Coronary artery (tissue), 2 donors: Measurements from ENCODE around the gene LPIN1.

ENCODE experiments used
- DNase-seq: peaks from one replicate; pipeline ENCODE4 v3.0.0-alpha.2; 2017; ENCODE audit warnings: low spot score
- H3K27ac ChIP-seq, 2 donors: fragments of 200-600 bp; sonication (generic); one replicate each; pipeline ENCODE4 v1.5.1; 2016 to 2019
- H3K4me3 ChIP-seq: fragments of 200-600 bp; sonication (generic); 2 replicates; pipeline ENCODE4 v1.5.1; 2016; ENCODE audit warnings: mild to moderate bottlenecking, moderate library complexity
- TF ChIP-seq, protein P1 (sequence below): fragments of 200-600 bp; sonication (generic); IDR thresholded peaks from one replicate; pipeline ENCODE4 v1.5.1; 2019; ENCODE audit warnings: antibody characterized with exemption

LPIN1 gene

DNA sequence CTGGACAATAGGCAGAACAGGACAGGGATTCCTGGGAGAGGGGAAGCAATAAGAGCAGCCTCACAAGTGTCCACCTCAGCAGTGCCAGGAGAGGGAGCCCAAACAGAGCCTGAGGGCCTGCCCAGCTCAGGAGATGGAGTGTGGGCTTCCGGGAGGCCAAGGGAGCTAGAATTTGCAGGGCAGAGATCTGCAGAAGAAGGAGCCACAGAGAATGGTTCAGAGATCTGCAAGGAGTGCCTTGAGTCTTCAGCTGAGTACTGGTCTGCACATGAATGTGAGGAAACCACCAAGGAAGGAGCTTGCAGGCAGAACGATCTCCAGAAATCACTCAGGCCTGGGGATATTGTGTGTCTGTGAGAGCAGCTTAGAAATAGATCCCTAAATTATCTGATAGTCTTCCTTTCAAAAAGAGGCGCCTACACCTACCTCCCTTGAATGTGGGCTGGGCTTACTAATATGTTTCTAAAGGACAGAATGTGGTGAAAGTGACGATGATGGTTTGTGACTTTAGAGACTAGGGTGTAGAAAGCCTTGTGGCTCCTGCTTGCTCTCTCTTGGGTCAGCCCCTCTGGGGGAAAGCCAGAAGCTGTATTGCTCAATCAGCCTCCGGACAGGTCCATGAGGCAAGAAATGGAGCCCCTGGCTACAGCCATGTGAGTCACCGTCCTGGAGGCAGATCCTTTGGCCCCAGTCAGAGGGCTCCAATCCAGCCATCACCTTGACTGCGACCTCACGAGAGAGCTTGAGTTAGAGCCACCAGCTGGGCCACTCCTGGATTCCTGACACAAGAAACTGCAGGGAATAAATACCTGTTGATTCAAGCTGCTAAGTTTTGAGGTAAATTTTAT is 7.6 kb upstream of the LPIN1 start:
- H3K4me3 ChIP-seq = no peak overlapping the region
- H3K27ac ChIP-seq = peak overlapping the region in 1 of 2 donors; percentile 15
- TF ChIP-seq, protein P1, sequence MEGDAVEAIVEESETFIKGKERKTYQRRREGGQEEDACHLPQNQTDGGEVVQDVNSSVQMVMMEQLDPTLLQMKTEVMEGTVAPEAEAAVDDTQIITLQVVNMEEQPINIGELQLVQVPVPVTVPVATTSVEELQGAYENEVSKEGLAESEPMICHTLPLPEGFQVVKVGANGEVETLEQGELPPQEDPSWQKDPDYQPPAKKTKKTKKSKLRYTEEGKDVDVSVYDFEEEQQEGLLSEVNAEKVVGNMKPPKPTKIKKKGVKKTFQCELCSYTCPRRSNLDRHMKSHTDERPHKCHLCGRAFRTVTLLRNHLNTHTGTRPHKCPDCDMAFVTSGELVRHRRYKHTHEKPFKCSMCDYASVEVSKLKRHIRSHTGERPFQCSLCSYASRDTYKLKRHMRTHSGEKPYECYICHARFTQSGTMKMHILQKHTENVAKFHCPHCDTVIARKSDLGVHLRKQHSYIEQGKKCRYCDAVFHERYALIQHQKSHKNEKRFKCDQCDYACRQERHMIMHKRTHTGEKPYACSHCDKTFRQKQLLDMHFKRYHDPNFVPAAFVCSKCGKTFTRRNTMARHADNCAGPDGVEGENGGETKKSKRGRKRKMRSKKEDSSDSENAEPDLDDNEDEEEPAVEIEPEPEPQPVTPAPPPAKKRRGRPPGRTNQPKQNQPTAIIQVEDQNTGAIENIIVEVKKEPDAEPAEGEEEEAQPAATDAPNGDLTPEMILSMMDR = no peak
- peak; percentile 82 for DNase-seq

DNA sequence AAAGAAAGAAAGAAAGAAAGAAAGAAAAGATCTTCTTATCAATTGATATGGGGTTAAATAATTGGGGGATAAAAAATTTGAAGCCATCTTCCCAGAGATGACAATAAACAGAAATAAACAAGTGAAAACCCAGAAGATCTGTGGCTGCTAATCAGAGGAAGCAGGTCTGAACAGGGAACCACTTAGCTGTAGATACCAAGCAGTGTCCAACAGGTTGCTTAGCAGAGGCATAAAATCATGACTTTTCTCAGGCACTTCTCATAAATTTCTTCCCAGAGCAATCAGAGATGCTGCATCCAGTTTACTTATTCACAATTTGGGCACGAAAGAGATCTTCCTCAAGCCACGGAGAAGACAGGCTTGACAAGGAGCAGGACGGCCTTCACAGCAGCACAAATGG is 5.7 kb upstream of the LPIN1 start:
- DNase-seq = no peak
- TF ChIP-seq, protein P1 = no peak
- Histone ChIP-seq H3K4me3 (no peak overlapping the region), H3K27ac (no peak overlapping the region)

DNA sequence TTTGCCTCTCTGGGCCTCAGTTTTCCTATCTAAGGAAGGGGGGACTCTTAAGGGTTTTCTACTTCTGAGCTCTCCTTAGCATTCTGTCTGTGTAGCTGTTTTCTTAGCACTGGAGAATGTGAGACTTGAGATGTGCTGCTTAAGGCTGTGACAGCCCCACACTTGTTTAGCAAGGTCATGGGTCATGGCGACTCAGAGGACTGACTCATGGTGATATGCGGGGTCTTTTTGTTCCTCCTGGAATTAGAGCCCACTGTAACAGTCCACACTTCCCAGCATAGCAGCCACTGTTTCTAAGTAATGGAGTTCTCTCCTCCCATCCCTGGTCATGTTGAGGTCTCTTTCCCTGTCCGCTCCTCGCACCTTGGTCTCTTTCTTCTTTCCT is 4.1 kb upstream of the LPIN1 start:
- TF ChIP-seq, protein P1 = no peak
- H3K4me3 ChIP-seq = no peak overlapping the region
- DNase-seq = no peak
- no peak overlapping the region for H3K27ac ChIP-seq

DNA sequence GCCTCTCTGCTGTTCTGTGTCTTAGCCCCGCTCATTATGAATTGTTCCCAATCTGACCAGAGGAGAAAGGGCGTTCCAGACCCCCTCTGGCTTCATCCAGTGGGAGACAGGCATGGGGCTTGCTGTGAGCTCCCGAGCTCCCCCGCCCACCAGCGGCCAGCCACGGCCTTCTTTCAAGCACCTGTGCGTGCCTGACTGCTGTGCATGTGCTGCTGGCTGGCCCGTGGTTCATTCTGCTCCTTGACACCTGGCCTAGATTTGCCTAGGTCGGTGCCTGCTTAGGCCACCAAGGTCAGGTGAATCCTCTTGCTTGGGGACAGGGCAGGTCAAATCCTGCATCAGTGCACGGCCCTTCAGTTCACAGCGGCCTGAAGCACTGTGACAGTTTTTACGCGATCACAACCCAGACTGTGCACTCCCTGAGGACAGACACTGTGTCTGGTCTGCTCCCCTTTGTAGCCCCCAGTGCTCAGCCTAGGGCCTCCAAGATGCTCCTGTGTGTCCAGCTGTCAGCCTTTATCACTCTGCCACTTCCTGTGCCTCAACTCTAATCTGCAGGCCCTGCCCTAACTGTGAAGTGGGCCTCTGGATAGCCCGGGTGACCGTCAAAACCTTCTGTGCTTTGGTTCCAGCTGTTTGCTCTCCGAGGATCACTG is 3.6 kb upstream of the LPIN1 start:
- H3K4me3 ChIP-seq = no peak overlapping the region
- TF ChIP-seq, protein P1 = no peak
- no peak for DNase-seq
- H3K27ac ChIP-seq = no peak overlapping the region

DNA sequence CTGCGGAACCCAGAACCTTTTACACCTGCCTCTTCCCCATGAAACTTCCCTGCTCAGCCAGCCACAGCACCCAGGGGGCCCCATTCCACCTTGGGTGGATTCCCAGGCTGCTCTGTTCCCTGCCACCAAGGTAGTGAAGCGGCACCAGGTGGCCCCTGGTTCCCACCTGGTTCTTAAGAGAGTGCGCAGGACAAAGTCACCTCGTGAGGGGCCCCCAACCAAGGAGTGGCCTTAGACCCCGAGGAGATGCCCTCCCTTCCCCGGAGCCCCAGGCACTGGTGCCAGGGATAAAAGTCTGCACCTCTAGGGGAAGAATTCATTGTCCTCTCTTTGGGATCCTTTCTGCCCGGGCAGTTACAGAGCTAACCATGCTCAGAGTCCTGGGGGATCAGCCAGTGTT is 3.1 kb upstream of the LPIN1 start:
- TF ChIP-seq, protein P1 = no peak
- DNase-seq = no peak
- Histone ChIP-seq H3K27ac (peak overlapping the region in 1 of 2 donors; percentile 62), H3K4me3 (no peak overlapping the region)

DNA sequence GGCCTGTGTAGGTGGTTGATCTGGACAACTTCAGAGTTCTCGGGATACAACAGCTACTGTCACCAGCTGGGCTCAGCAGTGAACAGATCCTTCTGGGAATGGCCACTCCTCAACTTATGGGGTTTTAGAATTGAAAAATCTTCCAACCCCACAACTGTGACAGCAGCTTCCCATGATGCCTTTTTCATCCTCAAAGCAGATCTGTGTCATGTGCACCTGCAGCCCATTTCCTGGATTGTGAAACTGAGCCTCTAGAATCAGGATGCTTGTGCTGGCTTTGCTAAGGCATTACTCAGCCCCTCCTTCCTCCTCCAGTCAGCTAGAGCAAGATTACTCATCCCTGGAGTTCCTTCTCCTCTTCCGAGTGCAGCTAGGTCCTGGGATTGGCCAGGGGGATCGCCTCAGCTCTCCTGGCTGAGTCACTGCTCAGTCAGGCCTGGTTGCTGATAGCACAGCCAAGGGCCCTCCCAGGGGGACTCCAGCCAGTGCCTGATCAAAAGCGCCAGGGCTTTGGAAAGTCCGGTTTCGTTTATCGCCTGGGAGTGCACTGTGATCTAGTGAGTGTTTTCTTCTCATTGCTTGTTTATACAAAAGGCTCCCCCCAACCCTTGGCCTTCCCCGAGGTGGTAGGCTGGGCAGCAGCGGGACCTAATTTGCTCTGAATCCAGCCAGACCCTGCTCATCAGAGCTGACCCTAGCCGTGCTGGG is 2.4 kb upstream of the LPIN1 start:
- Histone ChIP-seq H3K27ac (peak overlapping the region; percentile 62 to 72), H3K4me3 (peak overlapping the region; percentile 55)
- peak; percentile 97 for DNase-seq
- TF ChIP-seq, protein P1 = no peak
